Endodermal cell (in vitro differentiated cells): ENCODE measurements around the gene CNTN1. TPM values are rescaled to one million over a fixed set of nuclear protein-coding genes. Genes with fewer than 3 reads are reported as not detected.

Experiments used
- DNase-seq: peaks from one replicate; pipeline ENCODE4 v3.0.0-alpha.2; 2017
- H3K27ac ChIP-seq: 2 replicates; pipeline ENCODE4 v1.5.1; 2013; ENCODE audit warnings: mild to moderate bottlenecking, low read depth, low read length, moderate library complexity
- H3K27me3 ChIP-seq: 2 replicates; pipeline ENCODE4 v1.6.1; 2013; ENCODE audit warnings: mild to moderate bottlenecking, low read length, moderate library complexity; ENCODE audit not compliant: insufficient read depth, control insufficient read depth, poor library complexity, severe bottlenecking
- H3K36me3 ChIP-seq: 2 replicates; pipeline ENCODE4 v1.7.0; 2013; ENCODE audit warnings: mild to moderate bottlenecking, low read length, moderate library complexity; ENCODE audit not compliant: control insufficient read depth, insufficient read depth
- H3K4me1 ChIP-seq: one replicate; pipeline ENCODE4 v1.7.0; 2013; ENCODE audit warnings: low read length; ENCODE audit not compliant: control insufficient read depth, insufficient read depth
- H3K4me3 ChIP-seq: 2 replicates; pipeline ENCODE4 v1.5.1; 2013; ENCODE audit warnings: mild to moderate bottlenecking, low read length, moderate library complexity
- H3K9ac ChIP-seq: 2 replicates; pipeline ENCODE4 v1.6.1; 2013; ENCODE audit warnings: mild to moderate bottlenecking, low read length, moderate library complexity; ENCODE audit not compliant: poor library complexity, severe bottlenecking; ENCODE audit errors: extremely low read depth
- H3K9me3 ChIP-seq: 2 replicates; pipeline ENCODE4 v1.6.1; 2013; ENCODE audit warnings: mild to moderate bottlenecking, low read length, moderate library complexity; ENCODE audit not compliant: control insufficient read depth
- H3K27ac Mint-ChIP-seq: 2 replicates; pipeline ENCODE4 v1.8.0; 2020; ENCODE audit warnings: mixed read lengths
- H3K27me3 Mint-ChIP-seq: 2 replicates; pipeline ENCODE4 v1.8.0; 2021; ENCODE audit warnings: mild to moderate bottlenecking, mixed read lengths; ENCODE audit not compliant: insufficient read depth
- H3K36me3 Mint-ChIP-seq: 2 replicates; pipeline ENCODE4 v1.8.0; 2020; ENCODE audit warnings: low read depth, mixed read lengths
- H3K4me1 Mint-ChIP-seq: 2 replicates; pipeline ENCODE4 v1.8.0; 2020; ENCODE audit warnings: mixed read lengths
- H3K4me3 Mint-ChIP-seq: 2 replicates; pipeline ENCODE4 v1.8.0; 2020; ENCODE audit warnings: mild to moderate bottlenecking, moderate library complexity, mixed read lengths
- H3K9me3 Mint-ChIP-seq: 2 replicates; pipeline ENCODE4 v1.8.0; 2020; ENCODE audit warnings: mild to moderate bottlenecking, mixed read lengths
- WGBS, 2 experiments: methylation state at CpG; one replicate each; pipeline versions ENCODE4 v1.1.5 to v1.1.7; 2013; ENCODE audit warnings: missing lambda C conversion rate in 2 of 2, mixed read lengths in 1 of 2; ENCODE audit not compliant: insufficient coverage in 1 of 2, insufficient read length in 1 of 2; 5-methylcytosine and 5-hydroxymethylcytosine counted together
- total RNA-seq, 2 donors: library from RNA; stranded (reverse); fragmentation: NEBNext Ultra II Directional in 1 of 2; extraction: Animal tissue kit (Norgen Biotek cat#: 25700) in 1 of 2; gene quantifications; 2 replicates in 1 of 2; 3 replicates in 1 of 2; pipeline ENCODE4 v1.2.1, GENCODE V29; 2021
- TF ChIP-seq, protein P1 (sequence below): fragments of 200-600 bp; sonication (generic); conservative IDR thresholded peaks from 2 replicates; pipeline ENCODE4 v1.5.0; 2021; ENCODE audit warnings: antibody characterized with exemption, mild to moderate bottlenecking

The CNTN1 gene
- total RNA-seq, 2 donors from 2014 or later: 8.4 to 8.6 TPM

DNA sequence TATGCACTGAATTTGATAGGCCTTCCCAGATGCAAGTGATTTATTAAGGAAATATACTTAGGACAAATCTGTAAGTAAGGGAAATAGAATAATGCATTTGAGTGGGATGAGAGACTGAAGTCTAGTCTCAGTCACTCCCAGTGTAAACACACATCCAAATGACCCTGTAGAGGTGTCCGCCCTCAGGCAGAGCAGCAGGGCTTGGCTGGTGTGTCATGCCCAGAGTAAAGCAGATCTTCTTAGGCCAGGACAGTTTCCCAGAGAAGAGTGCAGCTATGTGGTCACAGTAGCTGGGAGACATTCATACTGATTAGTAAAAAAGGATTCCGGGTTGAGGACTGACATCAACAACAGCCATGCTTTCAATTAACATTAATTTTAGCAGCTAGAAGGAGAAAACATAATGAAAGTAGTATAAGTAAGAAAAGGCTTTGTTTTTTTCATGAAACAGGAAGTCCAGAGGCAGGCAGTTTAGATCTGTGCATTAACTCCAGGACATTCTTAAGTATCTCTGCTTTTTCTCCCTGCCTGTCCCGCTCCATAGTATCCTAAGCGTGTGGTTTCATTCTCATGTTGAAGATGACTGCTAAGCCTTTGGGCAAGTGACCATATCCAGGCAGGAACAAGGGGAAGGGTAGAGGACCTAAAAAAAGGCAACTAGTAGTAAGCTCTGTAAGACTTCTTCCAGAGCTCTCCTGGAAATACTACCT, 35.7 kb downstream of the CNTN1 start:
- no peaks in the 10 kb centered on the region for H3K4me1 ChIP-seq
- H3K4me3 Mint-ChIP-seq: no peak overlapping the region
- no peaks in the 10 kb centered on the region for H3K4me1 Mint-ChIP-seq
- no peak overlapping the region for H3K9ac ChIP-seq
- no peak overlapping the region for H3K27ac ChIP-seq
- H3K27ac Mint-ChIP-seq: no peak overlapping the region
- H3K27me3 ChIP-seq: no peaks in the 10 kb centered on the region
- TF ChIP-seq, protein P1, sequence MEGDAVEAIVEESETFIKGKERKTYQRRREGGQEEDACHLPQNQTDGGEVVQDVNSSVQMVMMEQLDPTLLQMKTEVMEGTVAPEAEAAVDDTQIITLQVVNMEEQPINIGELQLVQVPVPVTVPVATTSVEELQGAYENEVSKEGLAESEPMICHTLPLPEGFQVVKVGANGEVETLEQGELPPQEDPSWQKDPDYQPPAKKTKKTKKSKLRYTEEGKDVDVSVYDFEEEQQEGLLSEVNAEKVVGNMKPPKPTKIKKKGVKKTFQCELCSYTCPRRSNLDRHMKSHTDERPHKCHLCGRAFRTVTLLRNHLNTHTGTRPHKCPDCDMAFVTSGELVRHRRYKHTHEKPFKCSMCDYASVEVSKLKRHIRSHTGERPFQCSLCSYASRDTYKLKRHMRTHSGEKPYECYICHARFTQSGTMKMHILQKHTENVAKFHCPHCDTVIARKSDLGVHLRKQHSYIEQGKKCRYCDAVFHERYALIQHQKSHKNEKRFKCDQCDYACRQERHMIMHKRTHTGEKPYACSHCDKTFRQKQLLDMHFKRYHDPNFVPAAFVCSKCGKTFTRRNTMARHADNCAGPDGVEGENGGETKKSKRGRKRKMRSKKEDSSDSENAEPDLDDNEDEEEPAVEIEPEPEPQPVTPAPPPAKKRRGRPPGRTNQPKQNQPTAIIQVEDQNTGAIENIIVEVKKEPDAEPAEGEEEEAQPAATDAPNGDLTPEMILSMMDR: no peak
- H3K4me3 ChIP-seq: no peak overlapping the region
- H3K9me3 Mint-ChIP-seq: no peaks in the 10 kb centered on the region
- H3K36me3 Mint-ChIP-seq: no peaks in the 10 kb centered on the region
- no peaks in the 10 kb centered on the region for H3K36me3 ChIP-seq
- WGBS, 2 experiments: 97 to 100% methylated on average over 2 to 4 of the region's 4 CpGs
- no peaks in the 10 kb centered on the region for H3K27me3 Mint-ChIP-seq
- no peak for DNase-seq
- no peaks in the 10 kb centered on the region for H3K9me3 ChIP-seq

DNA sequence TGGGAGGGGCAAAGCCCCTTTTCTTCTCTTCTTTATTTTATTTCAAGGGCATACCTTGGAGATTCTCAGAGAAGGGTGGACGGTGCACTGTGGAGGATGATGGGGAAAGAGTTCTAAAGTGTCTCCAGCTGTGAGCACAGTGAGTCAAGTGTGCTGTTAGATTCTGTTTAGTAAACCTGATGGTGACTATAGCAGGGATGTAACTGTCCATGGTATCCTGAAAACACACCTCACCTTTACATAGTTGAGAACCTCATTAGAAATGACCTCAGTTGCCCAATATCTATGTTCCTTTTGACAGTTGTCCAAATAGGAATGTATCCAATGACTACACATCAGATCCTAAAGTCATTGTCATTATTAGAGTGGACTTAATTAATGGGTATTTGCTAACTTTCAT, 38.0 kb downstream of the CNTN1 start:
- DNase-seq: no peak
- Histone ChIP-seq H3K27ac (no peak overlapping the region), H3K27me3 (no peaks in the 10 kb centered on the region), H3K4me3 (no peak overlapping the region), H3K9ac (no peak overlapping the region), H3K36me3 (no peaks in the 10 kb centered on the region), H3K4me1 (no peaks in the 10 kb centered on the region), H3K9me3 (no peaks in the 10 kb centered on the region)
- TF ChIP-seq, protein P1: no peak
- H3K9me3 Mint-ChIP-seq: no peaks in the 10 kb centered on the region
- H3K36me3 Mint-ChIP-seq: no peaks in the 10 kb centered on the region
- no peak overlapping the region for H3K4me3 Mint-ChIP-seq
- H3K27me3 Mint-ChIP-seq: no peaks in the 10 kb centered on the region
- WGBS, 2 experiments: 88% methylated on average over 1 of the region's 1 CpG; no CpG with 5 or more reads in 1 of the 2 experiments
- peaks cover 9% of the 10 kb centered on the region for H3K4me1 Mint-ChIP-seq
- H3K27ac Mint-ChIP-seq: no peak overlapping the region

DNA sequence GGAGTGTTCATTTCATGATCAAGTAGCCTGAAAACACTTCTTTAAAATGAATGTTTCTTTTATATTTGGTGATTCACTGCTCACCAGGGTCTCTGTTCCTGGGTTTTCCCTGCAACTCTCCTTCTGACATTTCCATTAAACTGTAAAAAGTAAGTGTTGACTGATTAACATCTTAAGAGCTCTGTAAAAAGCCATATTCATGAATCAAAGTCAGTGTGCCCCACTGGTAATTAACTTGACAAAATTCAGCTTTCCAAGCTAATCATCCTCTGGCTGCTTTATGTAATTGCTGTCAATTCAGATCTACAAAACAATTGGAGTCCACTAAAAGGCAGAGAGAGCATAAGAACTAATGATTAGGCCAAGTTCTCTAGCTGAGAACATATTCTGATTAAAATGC, 41.6 kb downstream of the CNTN1 start:
- Histone ChIP-seq H3K27me3 (no peaks in the 10 kb centered on the region), H3K27ac (peak overlapping the region; percentile 5), H3K4me3 (no peak overlapping the region), H3K9me3 (peaks cover 8% of the 10 kb centered on the region), H3K36me3 (no peaks in the 10 kb centered on the region), H3K4me1 (no peaks in the 10 kb centered on the region), H3K9ac (no peak overlapping the region)
- no peaks in the 10 kb centered on the region for H3K36me3 Mint-ChIP-seq
- H3K4me1 Mint-ChIP-seq: peaks cover 13% of the 10 kb centered on the region
- no peaks in the 10 kb centered on the region for H3K27me3 Mint-ChIP-seq
- no peak overlapping the region for H3K27ac Mint-ChIP-seq
- no peak overlapping the region for H3K4me3 Mint-ChIP-seq
- no peak for DNase-seq
- no peaks in the 10 kb centered on the region for H3K9me3 Mint-ChIP-seq
- TF ChIP-seq, protein P1: no peak
